SJSA1 (cell line): ENCODE measurements around the gene NSL1. TPM values are rescaled to one million over a fixed set of nuclear protein-coding genes. Genes with fewer than 3 reads are reported as not detected.
"Not testable (repeated sequence)": the region's sequence is repeated elsewhere in the genome, so short reads cannot be mapped to it uniquely, and the experiment has no call there.

Source experiments
- DNase-seq, 2 experiments: peaks; one replicate each; pipeline ENCODE4 v3.0.0-alpha.2; 2015 to 2020; ENCODE audit warnings: low spot score in 2 of 2, low read depth in 1 of 2
- H3K27ac ChIP-seq: fragments of 250-450 bp; sonication (Bioruptor Pico); 2 replicates; pipeline ENCODE4 v1.5.1; 2020; ENCODE audit warnings: mild to moderate bottlenecking, moderate library complexity
- H3K27me3 ChIP-seq: fragments of 250-450 bp; sonication (Bioruptor Pico); replicated peaks from 2 replicates; pipeline ENCODE4 v1.5.1; 2020; ENCODE audit warnings: mild to moderate bottlenecking, moderate library complexity
- H3K36me3 ChIP-seq: fragments of 250-450 bp; sonication (Bioruptor Pico); 2 replicates; pipeline ENCODE4 v1.5.1; 2020; ENCODE audit warnings: mild to moderate bottlenecking
- H3K4me1 ChIP-seq: fragments of 250-450 bp; sonication (Bioruptor Pico); replicated peaks from 2 replicates; pipeline ENCODE4 v1.6.1; 2021; ENCODE audit warnings: mild to moderate bottlenecking
- H3K4me3 ChIP-seq: fragments of 250-450 bp; sonication (Bioruptor Pico); 2 replicates; pipeline ENCODE4 v1.5.1; 2020; ENCODE audit warnings: mild to moderate bottlenecking
- H3K9me3 ChIP-seq: fragments of 250-450 bp; sonication (Bioruptor Pico); replicated peaks from 2 replicates; pipeline ENCODE4 v1.5.1; 2020; ENCODE audit warnings: mild to moderate bottlenecking
- total RNA-seq: library from RNA; depleted of rRNA; stranded (reverse); fragments of >200 nt; shearing (Covaris generic); gene quantifications from 2 replicates; pipeline ENCODE4 v1.2.3, GENCODE V29; 2014

The NSL1 gene
- total RNA-seq, 1 experiment from 2014 or later, result 83.3 TPM

- Histone ChIP-seq H3K4me3 (no peak overlapping the region), H3K27ac (no peak overlapping the region)
- no peak for DNase-seq
These were observed 39.2 kb downstream of the NSL1 start for GRCh38 chr1:212752252-212752933.

GRCh38 chr1:212749821-212750535 lies 41.6 kb downstream of the NSL1 start:
- H3K27me3 ChIP-seq, result no peaks in the 10 kb centered on the region
- peak in 1 of 2 experiments; percentile 52 for DNase-seq
- H3K4me1 ChIP-seq, result peaks cover 9% of the 10 kb centered on the region
- no peak overlapping the region for H3K27ac ChIP-seq
- H3K9me3 ChIP-seq, result no peaks in the 10 kb centered on the region
- no peaks in the 10 kb centered on the region for H3K36me3 ChIP-seq
- H3K4me3 ChIP-seq, result no peak overlapping the region

More at GRCh38 chr1:212752252-212752933, 39.2 kb downstream of the NSL1 start:
- H3K36me3 ChIP-seq, result no peaks in the 10 kb centered on the region
- no peaks in the 10 kb centered on the region for H3K27me3 ChIP-seq
- no peaks in the 10 kb centered on the region for H3K9me3 ChIP-seq
- peaks cover 9% of the 10 kb centered on the region for H3K4me1 ChIP-seq

- no peak for DNase-seq
- peaks cover 2% of the 10 kb centered on the region; the same call in 1 of the 2 replicates for H3K36me3 ChIP-seq
- H3K4me1 ChIP-seq, result peaks cover 14% of the 10 kb centered on the region
- no peak overlapping the region for H3K4me3 ChIP-seq
- H3K27ac ChIP-seq, result no peak overlapping the region
- no peaks in the 10 kb centered on the region for H3K27me3 ChIP-seq
- H3K9me3 ChIP-seq, result no peaks in the 10 kb centered on the region
These were observed 45.0 kb downstream of the NSL1 start for GRCh38 chr1:212746546-212746945.

GRCh38 chr1:212745303-212745702 lies 46.3 kb downstream of the NSL1 start:
- H3K27ac ChIP-seq, result no peak overlapping the region
- DNase-seq, result no peak
- no peak overlapping the region for H3K4me3 ChIP-seq
- H3K4me1 ChIP-seq, result peaks cover 14% of the 10 kb centered on the region
- H3K27me3 ChIP-seq, result no peaks in the 10 kb centered on the region
- no peaks in the 10 kb centered on the region for H3K9me3 ChIP-seq
- peaks cover 8% of the 10 kb centered on the region for H3K36me3 ChIP-seq

GRCh38 chr1:212743901-212744475 lies 47.6 kb downstream of the NSL1 start:
- peaks cover 10% of the 10 kb centered on the region for H3K4me1 ChIP-seq
- no peak overlapping the region for H3K4me3 ChIP-seq
- no peaks in the 10 kb centered on the region for H3K27me3 ChIP-seq
- no peak overlapping the region for H3K27ac ChIP-seq
- peaks cover 8% of the 10 kb centered on the region for H3K36me3 ChIP-seq
- H3K9me3 ChIP-seq, result no peaks in the 10 kb centered on the region
- peak in 1 of 2 experiments; percentile 34 for DNase-seq

GRCh38 chr1:212738330-212738729 lies 53.2 kb downstream of the NSL1 start:
- Histone ChIP-seq H3K4me1 (no peaks in the 10 kb centered on the region), H3K27ac (no peak overlapping the region), H3K4me3 (no peak overlapping the region), H3K36me3 (peaks cover 17% of the 10 kb centered on the region), H3K27me3 (no peaks in the 10 kb centered on the region), H3K9me3 (no peaks in the 10 kb centered on the region)
- DNase-seq, result no peak

- H3K4me3 ChIP-seq, result no peak overlapping the region
- no peak for DNase-seq
- no peak overlapping the region for H3K27ac ChIP-seq
- no peaks in the 10 kb centered on the region for H3K9me3 ChIP-seq
- peaks cover 17% of the 10 kb centered on the region for H3K36me3 ChIP-seq
- no peaks in the 10 kb centered on the region for H3K4me1 ChIP-seq
- no peaks in the 10 kb centered on the region for H3K27me3 ChIP-seq
These were observed 54.0 kb downstream of the NSL1 start for GRCh38 chr1:212737559-212737958.

GRCh38 chr1:212733109-212733508 lies 58.5 kb downstream of the NSL1 start:
- H3K36me3 ChIP-seq, result peaks cover 8% of the 10 kb centered on the region; the same call in 1 of the 2 replicates
- H3K9me3 ChIP-seq, result no peaks in the 10 kb centered on the region
- H3K4me3 ChIP-seq, result no peak overlapping the region
- no peaks in the 10 kb centered on the region for H3K27me3 ChIP-seq
- H3K4me1 ChIP-seq, result peaks cover 2% of the 10 kb centered on the region
- H3K27ac ChIP-seq, result no peak overlapping the region
- DNase-seq, result no peak

GRCh38 chr1:212731630-212732029 lies 59.9 kb downstream of the NSL1 start:
- Histone ChIP-seq H3K27ac (no peak overlapping the region), H3K9me3 (no peaks in the 10 kb centered on the region), H3K36me3 (peaks cover 8% of the 10 kb centered on the region; the same call in 1 of the 2 replicates), H3K27me3 (no peaks in the 10 kb centered on the region), H3K4me3 (no peak overlapping the region), H3K4me1 (peaks cover 14% of the 10 kb centered on the region)
- DNase-seq, result no peak

GRCh38 chr1:212728606-212729005 lies 63.0 kb downstream of the NSL1 start:
- H3K27me3 ChIP-seq, result no peaks in the 10 kb centered on the region
- H3K9me3 ChIP-seq, result no peaks in the 10 kb centered on the region
- 0 out of 2 replicates have a peak, but pooled peaks cover 2% of the 10 kb centered on the region for H3K36me3 ChIP-seq
- H3K4me3 ChIP-seq, result no peak overlapping the region
- DNase-seq, result no peak
- peaks cover 16% of the 10 kb centered on the region for H3K4me1 ChIP-seq
- no peak overlapping the region for H3K27ac ChIP-seq

- no peaks in the 10 kb centered on the region for H3K36me3 ChIP-seq
- peak overlapping the region; percentile 62 for H3K27ac ChIP-seq
- peaks cover 18% of the 10 kb centered on the region for H3K4me1 ChIP-seq
- H3K27me3 ChIP-seq, result no peaks in the 10 kb centered on the region
- no peaks in the 10 kb centered on the region for H3K9me3 ChIP-seq
- peak; percentile 46 to 61 for DNase-seq
- H3K4me3 ChIP-seq, result no peak overlapping the region
These were observed 64.0 kb downstream of the NSL1 start for GRCh38 chr1:212727386-212728181.

GRCh38 chr1:212724679-212725078 lies 66.9 kb downstream of the NSL1 start:
- not testable (repeated sequence) for DNase-seq, H3K36me3 ChIP-seq, H3K9me3 ChIP-seq, H3K27me3 ChIP-seq, H3K27ac ChIP-seq, H3K4me3 ChIP-seq
- H3K4me1 ChIP-seq, result peaks cover 33% of the 10 kb centered on the region

- Histone ChIP-seq H3K27me3 (no peaks in the 10 kb centered on the region), H3K27ac (no peak overlapping the region), H3K4me3 (no peak overlapping the region), H3K36me3 (no peaks in the 10 kb centered on the region), H3K9me3 (no peaks in the 10 kb centered on the region), H3K4me1 (peaks cover 36% of the 10 kb centered on the region)
- DNase-seq, result no peak
These were observed 69.2 kb downstream of the NSL1 start for GRCh38 chr1:212722270-212722957.
